Muscle of back (tissue), 11 donors: ENCODE measurements around the gene FGD4. TPM values are rescaled to one million over a fixed set of nuclear protein-coding genes. Genes with fewer than 3 reads are reported as not detected.
"Not testable (repeated sequence)": the region's sequence is repeated elsewhere in the genome, so short reads cannot be mapped to it uniquely, and the experiment has no call there.

Source experiments
- DNase-seq, 3 donors: peaks; one replicate each; pipeline versions ENCODE4 v3.0.0 to v3.0.0-alpha.2; 2013
- polyA plus RNA-seq, 10 donors: library from polyadenylated mRNA; unstranded; fragments of 120-200 nt; gene quantifications; one replicate each; pipeline ENCODE4 v1.2.1, GENCODE V29; 2013; ENCODE audit not compliant: insufficient read length in 10 of 10

Gene FGD4
- polyA plus RNA-seq, 10 donors, result 11.0 to 28.4 (median 21.3) TPM

- no peak for DNase-seq
Measured at GRCh38 chr12:32559434-32559833, 160.1 kb downstream of the FGD4 start.

- no peak for DNase-seq
Measured at GRCh38 chr12:32560520-32560919, 161.2 kb downstream of the FGD4 start.

GRCh38 chr12:32561931-32562341 is 162.6 kb downstream of the FGD4 start:
- DNase-seq, result peak in 1 of 3 donors; percentile 38

GRCh38 chr12:32562413-32562812 is 163.1 kb downstream of the FGD4 start:
- not testable (repeated sequence) for DNase-seq

GRCh38 chr12:32566663-32567295 is 167.4 kb downstream of the FGD4 start:
- no peak for DNase-seq

GRCh38 chr12:32567296-32567674 is 167.9 kb downstream of the FGD4 start:
- DNase-seq, result no peak

GRCh38 chr12:32568228-32568627 is 168.9 kb downstream of the FGD4 start:
- peak in 1 of 3 donors; percentile 59 for DNase-seq

- peak in 2 of 3 donors; percentile 29 to 49 for DNase-seq
Measured at GRCh38 chr12:32569259-32569658, 169.9 kb downstream of the FGD4 start.

GRCh38 chr12:32574585-32574984 is 175.2 kb downstream of the FGD4 start:
- DNase-seq, result no peak

GRCh38 chr12:32577328-32577727 is 178.0 kb downstream of the FGD4 start:
- DNase-seq, result no peak

GRCh38 chr12:32583534-32583933 is 184.2 kb downstream of the FGD4 start:
- no peak for DNase-seq

GRCh38 chr12:32585680-32586079 is 186.3 kb downstream of the FGD4 start:
- DNase-seq, result no peak

- DNase-seq, result peak in 2 of 3 donors; percentile 21 to 31
Measured at GRCh38 chr12:32586390-32586789, 187.0 kb downstream of the FGD4 start.

GRCh38 chr12:32587581-32588495 is 188.5 kb downstream of the FGD4 start:
- DNase-seq, result no peak

GRCh38 chr12:32588604-32589003 is 189.2 kb downstream of the FGD4 start:
- DNase-seq, result no peak

- DNase-seq, result no peak
Measured at GRCh38 chr12:32589165-32589865, 190.0 kb downstream of the FGD4 start.

- DNase-seq, result peak in 1 of 3 donors; percentile 31
Measured at GRCh38 chr12:32595251-32595650, 195.9 kb downstream of the FGD4 start.

GRCh38 chr12:32596030-32596429 is 196.7 kb downstream of the FGD4 start:
- DNase-seq, result no peak

- DNase-seq, result no peak
Measured at GRCh38 chr12:32598688-32599087, 199.3 kb downstream of the FGD4 start.

GRCh38 chr12:32600681-32601080 is 201.3 kb downstream of the FGD4 start:
- DNase-seq, result no peak

- DNase-seq, result no peak
Measured at GRCh38 chr12:32603071-32603470, 203.7 kb downstream of the FGD4 start.

- DNase-seq, result peak in 1 of 3 donors; percentile 4
Measured at GRCh38 chr12:32603858-32604257, 204.5 kb downstream of the FGD4 start.
